Right atrium auricular region (tissue), 2 donors: ENCODE data around the gene PTX4. TPM values are rescaled to one million over a fixed set of nuclear protein-coding genes. Genes with fewer than 3 reads are reported as not detected.
A peak's percentile ranks its signal among the peaks of the same experiment; 100 is the strongest.

Experiments used
- DNase-seq: peaks from one replicate; pipeline ENCODE4 v3.0.0-alpha.2; 2019; ENCODE audit warnings: low spot score
- H3K27ac ChIP-seq, 2 donors: fragments of 200-600 bp; sonication (generic); 1 replicate in 1 of 2; 2 replicates in 1 of 2; pipeline ENCODE4 v1.5.1; 2016 to 2019
- H3K27me3 ChIP-seq, 2 donors: fragments of 200-600 bp; sonication (generic); one replicate each; pipeline versions ENCODE4 v1.5.1 to v1.6.0; 2017 to 2019
- H3K36me3 ChIP-seq: fragments of 200-600 bp; sonication (generic); one replicate; pipeline ENCODE4 v1.5.1; 2016
- H3K4me1 ChIP-seq, 2 donors: fragments of 200-600 bp; sonication (generic); one replicate each; pipeline versions ENCODE4 v1.5.1 to v1.6.0; 2017 to 2019
- H3K4me3 ChIP-seq, 2 donors: fragments of 200-600 bp; sonication (generic); 1 replicate in 1 of 2; 2 replicates in 1 of 2; pipeline ENCODE4 v1.5.1; 2017 to 2019; ENCODE audit warnings: mild to moderate bottlenecking in 1 of 2, moderate library complexity in 1 of 2
- H3K9me3 ChIP-seq, 2 donors: fragments of 200-600 bp; sonication (generic); one replicate each; pipeline ENCODE4 v1.5.1; 2019
- total RNA-seq, 2 donors: library from RNA; depleted of rRNA; stranded (reverse); fragments of >200 nt; gene quantifications; one replicate each; pipeline ENCODE4 v1.1.0, GENCODE V29; 2016
- TF ChIP-seq, protein P1 (sequence below), 2 donors: fragments of 200-600 bp; sonication (generic); IDR thresholded peaks; one replicate each; pipeline ENCODE4 v1.5.1; 2019; ENCODE audit warnings: antibody characterized with exemption in 2 of 2

PTX4 gene
- total RNA-seq, 2 donors from 2014 or later = 0.24 TPM; not detected in 1

DNA sequence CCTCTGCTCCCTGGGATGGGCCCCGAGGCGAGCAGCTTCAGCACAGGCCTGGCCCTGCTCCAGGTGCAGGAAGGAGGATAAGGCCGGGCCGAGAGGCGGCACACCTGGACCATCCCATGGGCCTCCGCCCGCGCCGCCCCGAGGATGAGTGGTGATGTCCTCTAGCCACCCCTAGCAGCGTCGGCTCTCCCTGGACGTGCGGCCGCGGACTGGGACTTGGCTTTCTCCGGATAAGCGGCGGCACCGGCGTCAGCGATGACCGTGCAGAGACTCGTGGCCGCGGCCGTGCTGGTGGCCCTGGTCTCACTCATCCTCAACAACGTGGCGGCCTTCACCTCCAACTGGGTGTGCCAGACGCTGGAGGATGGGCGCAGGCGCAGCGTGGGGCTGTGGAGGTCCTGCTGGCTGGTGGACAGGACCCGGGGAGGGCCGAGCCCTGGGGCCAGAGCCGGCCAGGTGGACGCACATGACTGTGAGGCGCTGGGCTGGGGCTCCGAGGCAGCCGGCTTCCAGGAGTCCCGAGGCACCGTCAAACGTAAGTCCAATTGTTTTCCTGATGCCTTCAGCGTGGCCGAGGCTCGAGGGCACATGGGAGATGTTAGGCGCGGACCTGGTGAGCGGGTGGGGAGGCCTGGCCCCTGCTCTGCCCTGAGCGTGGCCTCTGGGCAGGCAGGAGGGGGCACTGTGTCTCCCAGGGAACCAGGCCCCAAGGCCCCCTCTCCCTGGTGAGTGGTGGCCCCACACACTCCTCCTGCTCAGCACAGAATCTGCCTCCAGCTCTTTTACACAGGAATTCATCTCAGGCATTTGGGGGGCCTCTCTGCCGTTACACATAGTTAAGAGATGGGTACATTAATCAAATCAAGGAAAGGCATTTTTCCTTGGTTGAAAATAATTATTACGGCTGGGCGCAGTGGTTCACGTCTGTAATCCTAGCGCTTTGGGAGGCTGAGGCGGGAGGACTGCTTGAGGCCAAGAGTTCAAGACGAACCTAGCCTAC, 45.6 kb upstream of the PTX4 start:
- DNase-seq = no peak
- H3K4me1 ChIP-seq = peaks cover 3 to 72% of the 10 kb centered on the region in 2 donors

DNA sequence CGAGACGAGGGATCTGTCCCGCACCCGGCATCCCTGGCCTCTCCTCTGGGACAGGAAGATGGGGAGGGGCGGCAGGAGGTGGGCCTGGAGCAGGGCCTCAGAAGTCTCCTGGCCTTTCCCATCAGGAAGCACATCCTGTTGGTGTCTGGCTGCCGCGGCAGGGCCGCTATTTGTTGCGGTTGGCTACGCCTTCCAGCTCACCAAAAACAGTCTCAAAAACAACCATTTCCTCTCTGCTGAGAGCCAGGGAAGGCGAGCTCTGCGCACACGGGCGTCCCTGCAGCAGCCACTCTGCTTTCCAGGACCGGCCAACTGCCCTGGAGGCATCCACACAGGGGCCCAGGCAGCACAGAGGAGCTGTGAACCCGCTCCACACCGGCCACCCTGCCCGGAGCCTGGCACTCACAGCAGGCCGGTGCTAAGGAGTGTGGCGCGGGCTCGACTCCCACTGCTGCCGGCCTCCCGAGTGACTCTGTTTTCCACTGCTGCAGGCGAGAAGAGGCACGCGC, 44.8 kb upstream of the PTX4 start, which contains the start of gene TMEM204:
TMEM204 (plus strand) TSS at position 224 of the 509 bp plus-strand sequence. CDS start 610 bp downstream, outside the sequence.
- Histone ChIP-seq H3K36me3 (peaks cover 20% of the 10 kb centered on the region), H3K4me1 (peaks cover 3 to 71% of the 10 kb centered on the region in 2 donors), H3K27me3 (no peaks in the 10 kb centered on the region), H3K27ac (peak within 1 kb of the TSS; percentile 88 to 96), H3K4me3 (peak within 1 kb of the TSS; percentile 56 to 66), H3K9me3 (no peaks in the 10 kb centered on the region)
- DNase-seq = peak; percentile 87
- TF ChIP-seq, protein P1, sequence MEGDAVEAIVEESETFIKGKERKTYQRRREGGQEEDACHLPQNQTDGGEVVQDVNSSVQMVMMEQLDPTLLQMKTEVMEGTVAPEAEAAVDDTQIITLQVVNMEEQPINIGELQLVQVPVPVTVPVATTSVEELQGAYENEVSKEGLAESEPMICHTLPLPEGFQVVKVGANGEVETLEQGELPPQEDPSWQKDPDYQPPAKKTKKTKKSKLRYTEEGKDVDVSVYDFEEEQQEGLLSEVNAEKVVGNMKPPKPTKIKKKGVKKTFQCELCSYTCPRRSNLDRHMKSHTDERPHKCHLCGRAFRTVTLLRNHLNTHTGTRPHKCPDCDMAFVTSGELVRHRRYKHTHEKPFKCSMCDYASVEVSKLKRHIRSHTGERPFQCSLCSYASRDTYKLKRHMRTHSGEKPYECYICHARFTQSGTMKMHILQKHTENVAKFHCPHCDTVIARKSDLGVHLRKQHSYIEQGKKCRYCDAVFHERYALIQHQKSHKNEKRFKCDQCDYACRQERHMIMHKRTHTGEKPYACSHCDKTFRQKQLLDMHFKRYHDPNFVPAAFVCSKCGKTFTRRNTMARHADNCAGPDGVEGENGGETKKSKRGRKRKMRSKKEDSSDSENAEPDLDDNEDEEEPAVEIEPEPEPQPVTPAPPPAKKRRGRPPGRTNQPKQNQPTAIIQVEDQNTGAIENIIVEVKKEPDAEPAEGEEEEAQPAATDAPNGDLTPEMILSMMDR (IDR thresholded peaks at IDR 0.05) = no peak

More for the DNA sequence above, 45.6 kb upstream of the PTX4 start:
- H3K36me3 ChIP-seq = peaks cover 20% of the 10 kb centered on the region
- no peaks in the 10 kb centered on the region for H3K9me3 ChIP-seq
- peak overlapping the region; percentile 56 to 66 for H3K4me3 ChIP-seq
- TF ChIP-seq, protein P1 (IDR thresholded peaks at IDR 0.05) = no peak
- peak overlapping the region; percentile 88 to 96 for H3K27ac ChIP-seq
- no peaks in the 10 kb centered on the region for H3K27me3 ChIP-seq

DNA sequence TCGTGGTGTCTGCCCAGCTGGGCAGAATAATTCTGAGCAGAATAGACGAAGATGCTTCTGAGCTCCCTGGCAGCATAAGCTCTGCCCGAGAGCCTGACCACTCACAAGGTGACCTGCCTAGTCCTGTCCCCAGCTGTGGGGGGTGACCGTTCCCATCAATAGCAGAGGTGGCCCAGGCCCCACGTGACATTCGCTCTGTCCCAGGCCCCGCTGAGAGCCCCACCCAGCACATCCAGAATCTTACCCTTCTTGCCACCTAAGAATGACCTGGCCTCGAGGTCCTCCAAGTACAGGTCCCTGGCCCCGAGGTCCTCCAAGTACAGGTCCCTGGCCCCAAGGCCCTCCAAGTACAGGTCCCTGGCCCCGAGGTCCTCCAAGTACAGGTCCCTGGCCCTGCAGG, 44.0 kb upstream of the PTX4 start:
- DNase-seq = no peak
- H3K4me3 ChIP-seq = peak overlapping the region; percentile 56 to 66
- no peaks in the 10 kb centered on the region for H3K9me3 ChIP-seq
- TF ChIP-seq, protein P1 (IDR thresholded peaks at IDR 0.05) = no peak
- peaks cover 0 to 71% of the 10 kb centered on the region in 2 donors for H3K4me1 ChIP-seq
- H3K27me3 ChIP-seq = no peaks in the 10 kb centered on the region
- H3K27ac ChIP-seq = peak overlapping the region; percentile 88 to 96
- peaks cover 20% of the 10 kb centered on the region for H3K36me3 ChIP-seq

DNA sequence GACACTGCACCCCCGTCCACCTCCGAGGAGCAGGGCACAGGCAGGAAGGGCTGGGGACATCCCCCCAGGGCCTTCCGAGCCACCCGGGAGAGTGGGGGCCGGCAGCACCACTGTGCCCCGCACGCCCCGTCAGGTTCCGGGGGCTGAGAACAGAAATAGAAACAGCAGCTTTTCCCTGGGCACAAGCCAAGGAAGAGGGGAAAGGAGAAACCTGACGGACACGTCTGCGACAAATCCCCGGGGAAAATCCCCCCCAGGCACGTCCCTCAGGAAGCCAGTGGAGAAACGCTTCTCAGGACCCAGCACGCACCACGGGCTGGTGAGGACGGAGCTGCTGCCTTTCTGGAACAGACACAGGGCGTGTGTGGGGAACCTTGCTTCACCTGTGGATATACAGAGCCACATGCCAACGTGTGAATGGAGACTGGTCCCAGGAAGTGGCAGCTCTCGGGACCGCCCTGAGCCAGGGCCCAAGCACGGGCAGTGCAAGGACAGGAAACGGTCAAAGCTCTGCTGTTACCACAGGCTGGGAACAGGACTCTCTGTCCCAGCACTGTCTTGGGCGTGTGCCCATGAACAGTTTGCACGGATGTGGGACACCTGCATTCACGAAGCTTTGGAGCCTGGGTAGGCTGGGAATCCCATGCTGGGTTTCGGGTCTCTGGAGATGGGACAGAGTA, 43.5 kb upstream of the PTX4 start:
- Histone ChIP-seq H3K36me3 (peaks cover 16% of the 10 kb centered on the region), H3K4me1 (peaks cover 0 to 72% of the 10 kb centered on the region in 2 donors), H3K9me3 (no peaks in the 10 kb centered on the region), H3K27ac (peak overlapping the region; percentile 88 to 96), H3K27me3 (no peaks in the 10 kb centered on the region), H3K4me3 (peak overlapping the region; percentile 56 to 66)
- TF ChIP-seq, protein P1 (IDR thresholded peaks at IDR 0.05) = no peak
- DNase-seq = peak; percentile 93

DNA sequence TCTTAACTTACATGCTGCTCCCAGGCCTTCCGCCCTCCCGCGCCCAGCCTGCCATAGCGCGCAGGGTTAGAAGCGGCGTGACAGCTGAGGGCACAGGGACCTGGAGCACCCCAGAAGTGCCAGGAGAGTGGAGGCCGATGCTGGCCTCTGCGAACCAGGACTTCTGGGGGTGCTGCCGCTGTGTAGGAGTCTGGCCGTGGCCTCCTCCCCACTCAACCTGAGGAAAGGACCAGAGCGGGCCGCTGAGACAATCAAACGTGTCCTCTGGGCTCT, 42.8 kb upstream of the PTX4 start:
- H3K36me3 ChIP-seq = peaks cover 9% of the 10 kb centered on the region
- H3K4me3 ChIP-seq = peak overlapping the region in 1 of 2 donors; percentile 66
- H3K9me3 ChIP-seq = no peaks in the 10 kb centered on the region
- H3K27ac ChIP-seq = peak overlapping the region; percentile 88 to 96
- DNase-seq = no peak
- H3K27me3 ChIP-seq = no peaks in the 10 kb centered on the region
- H3K4me1 ChIP-seq = peaks cover 0 to 72% of the 10 kb centered on the region in 2 donors
- TF ChIP-seq, protein P1 (IDR thresholded peaks at IDR 0.05) = no peak
